NCI-H1930 (cell line): Measurements from ENCODE around the gene FUT6.
"Not testable (repeated sequence)": the region's sequence is repeated elsewhere in the genome, so short reads cannot be mapped to it uniquely, and the experiment has no call there.

Experiments
- DNase-seq, 2 experiments: peaks; one replicate each; lab custom pipeline; 2025; lab: John Stamatoyannopoulos, UW

Gene FUT6

DNA sequence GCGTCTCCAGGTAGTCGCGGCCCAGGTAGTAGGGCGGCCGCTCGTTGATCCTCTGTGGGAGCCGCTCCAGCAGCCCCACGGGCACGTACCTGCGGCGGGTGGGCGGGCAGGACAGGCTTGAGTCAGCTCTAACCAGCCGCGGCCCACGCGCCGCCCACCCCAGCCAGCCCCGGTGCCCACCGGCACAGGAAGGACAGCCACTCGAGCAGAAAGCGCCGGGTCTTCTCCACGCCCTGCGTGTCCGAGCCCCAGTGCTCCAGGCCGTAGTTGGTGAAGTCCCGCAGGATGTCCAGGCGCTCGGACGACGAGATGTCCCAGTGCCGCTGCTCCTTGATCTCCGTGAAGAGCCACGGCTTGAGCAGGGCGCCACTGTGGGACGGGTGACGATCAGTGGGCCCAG, 54.1 kb downstream of the FUT6 start:
- DNase-seq: no peak

DNA sequence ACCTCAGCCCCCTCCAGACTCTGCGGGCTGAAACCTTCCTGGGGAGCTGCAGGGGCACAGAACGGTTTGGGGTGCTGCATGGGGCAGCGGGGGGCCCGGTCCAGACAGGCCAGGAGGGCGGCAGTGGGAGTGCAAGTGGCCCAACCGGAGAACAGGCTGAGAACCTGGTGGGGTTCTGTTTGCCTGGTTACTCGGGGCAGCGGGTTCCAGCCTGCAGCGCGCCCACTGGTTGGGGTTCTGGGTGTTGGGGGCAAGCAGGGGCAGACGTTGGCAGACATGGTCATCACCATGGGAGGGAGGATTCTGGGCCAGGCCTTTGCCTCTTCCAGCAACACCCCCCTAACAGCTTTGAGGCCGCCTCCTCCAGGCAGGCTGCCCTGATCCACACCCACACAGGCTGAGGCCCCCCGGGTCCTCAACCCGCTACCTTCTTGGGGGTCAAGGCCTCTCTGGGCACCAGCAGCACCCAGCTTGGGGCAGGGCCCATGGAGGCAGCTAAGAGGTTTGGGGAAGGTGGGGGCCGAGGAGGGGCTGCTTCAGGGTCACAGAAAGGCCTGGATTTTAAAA, 54.8 kb downstream of the FUT6 start, which contains the start of gene PRR22:
Gene PRR22 (minus strand): TSS at position 166 of the 567 bp plus-strand sequence. CDS start 86 bp downstream, at position 80.
- no peak for DNase-seq

- no peak for DNase-seq
These were observed 56.3 kb downstream of the FUT6 start for GRCh38 chr19:5782945-5783919.

DNA sequence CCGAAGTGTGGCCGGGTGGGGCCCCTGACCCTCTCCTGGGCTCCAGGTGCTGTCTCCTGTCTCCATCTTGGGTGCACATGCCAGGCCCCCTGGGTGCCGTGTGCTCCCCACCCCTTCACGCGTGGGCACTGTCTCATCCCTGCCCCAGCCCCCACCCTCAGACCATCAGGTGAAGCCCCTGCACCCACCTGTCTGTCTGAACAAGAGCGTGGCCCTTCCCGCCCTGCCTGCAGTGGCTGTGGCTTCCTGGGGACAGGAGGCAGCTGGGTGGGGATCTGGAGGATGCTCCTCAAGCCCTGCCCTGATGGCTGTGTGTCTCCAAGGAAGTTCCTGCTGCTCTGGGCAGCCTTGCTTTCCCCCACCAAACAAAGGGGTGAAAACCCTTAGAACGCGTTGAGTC, 57.2 kb downstream of the FUT6 start:
- DNase-seq: no peak

DNA sequence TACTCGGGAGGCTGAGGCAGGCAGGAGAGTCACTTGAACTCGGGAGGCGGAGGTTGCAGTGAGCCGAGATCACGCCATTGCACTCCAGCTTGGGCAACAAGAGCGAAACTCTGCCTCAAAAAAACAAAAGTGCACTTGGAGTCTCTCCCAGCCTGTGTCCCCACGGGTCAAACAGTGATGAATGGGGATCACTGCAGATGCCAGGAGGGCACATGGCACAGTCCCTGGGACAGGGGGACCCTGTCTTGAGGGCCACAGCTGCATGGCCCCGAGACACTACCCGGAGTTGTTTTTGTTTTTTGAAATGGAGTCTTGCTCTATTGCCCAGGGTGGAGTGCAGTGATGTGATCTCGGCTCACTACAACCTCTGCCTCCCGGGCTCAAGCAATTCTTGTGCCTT, 58.6 kb downstream of the FUT6 start:
- DNase-seq: not testable (repeated sequence)
